BJ (cell line): ENCODE data around the gene AP2B1. TPM values are rescaled to one million over a fixed set of nuclear protein-coding genes. Genes with fewer than 3 reads are reported as not detected.

Source experiments
- CTCF ChIA-PET: fragments of 350-600 bp; formaldehyde crosslinking; extraction: SDS; loops from one replicate; lab custom pipeline; 2021; ENCODE audit warnings: antibody characterized with exemption, inconsistent platforms; lab: Yijun Ruan, JAX
- POLR2A ChIA-PET: fragments of 300-600 bp; sonication (Branson Sonifier 250); formaldehyde crosslinking; extraction: SDS; loops from one replicate; lab custom pipeline; 2021; ENCODE audit warnings: antibody characterized with exemption; lab: Charles Lee
- DNase-seq: peaks from one replicate; pipeline ENCODE4 v3.0.0-alpha.2; 2011; ENCODE audit warnings: low read depth
- H3K27me3 ChIP-seq: 2 replicates; pipeline ENCODE4 v1.6.0; 2011; ENCODE audit warnings: low read length; ENCODE audit not compliant: control insufficient read depth, insufficient read depth
- H3K36me3 ChIP-seq: 2 replicates; pipeline ENCODE4 v1.5.1; 2011; ENCODE audit warnings: low read length; ENCODE audit not compliant: control insufficient read depth, insufficient read depth
- H3K4me3 ChIP-seq: 2 replicates; pipeline ENCODE4 v1.5.1; 2011; ENCODE audit warnings: low read depth, mild to moderate bottlenecking, control low read depth, low read length
- polyA plus RNA-seq: library from polyadenylated mRNA; depleted of rRNA; stranded (reverse); fragments of >200 nt; gene quantifications from 2 replicates; pipeline ENCODE4 v1.2.3, GENCODE V29; 2011
- TF ChIP-seq, protein P1 (sequence below): IDR thresholded peaks from 2 replicates; pipeline ENCODE4 v1.5.1; 2011; ENCODE audit warnings: low read depth, mild to moderate bottlenecking, control low read depth, inconsistent platforms, low read length, moderate library complexity; ENCODE audit not compliant: insufficient read depth

Gene AP2B1
- polyA plus RNA-seq, 1 experiment: 122 TPM

DNA sequence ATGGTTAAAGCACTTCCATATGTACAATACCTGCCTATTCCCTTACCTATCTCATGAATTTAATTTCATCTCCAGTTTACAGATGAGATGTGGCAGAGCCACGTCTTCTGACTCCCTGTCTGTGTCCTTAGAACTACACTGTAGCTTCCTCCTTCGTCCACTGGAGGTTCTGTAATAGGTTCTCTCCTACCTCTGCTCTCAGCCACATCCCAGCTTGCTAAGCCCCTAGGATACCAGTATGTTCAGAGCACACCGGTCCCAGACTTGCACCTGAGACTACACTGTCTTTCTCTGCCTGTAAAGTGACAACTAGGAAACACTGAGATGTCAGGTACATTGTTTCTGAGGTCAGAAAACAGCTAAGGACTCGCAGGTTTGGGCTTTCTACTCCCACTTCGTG, 140.5 kb downstream of the AP2B1 start:
- ChIA-PET POLR2A (no interaction called here), CTCF (interaction anchor here (0.6 to 3.9 kb wide), 9 partner anchors 8 to 115 kb away, joined by 3 to 18 read pairs (median 7); no protein-coding TSS in a partner anchor)
- peaks cover 4% of the 10 kb centered on the region; the same call in 1 of the 2 replicates for H3K36me3 ChIP-seq
- no peak overlapping the region for H3K4me3 ChIP-seq
- H3K27me3 ChIP-seq: no peaks in the 10 kb centered on the region
- DNase-seq: no peak
- TF ChIP-seq, protein P1, sequence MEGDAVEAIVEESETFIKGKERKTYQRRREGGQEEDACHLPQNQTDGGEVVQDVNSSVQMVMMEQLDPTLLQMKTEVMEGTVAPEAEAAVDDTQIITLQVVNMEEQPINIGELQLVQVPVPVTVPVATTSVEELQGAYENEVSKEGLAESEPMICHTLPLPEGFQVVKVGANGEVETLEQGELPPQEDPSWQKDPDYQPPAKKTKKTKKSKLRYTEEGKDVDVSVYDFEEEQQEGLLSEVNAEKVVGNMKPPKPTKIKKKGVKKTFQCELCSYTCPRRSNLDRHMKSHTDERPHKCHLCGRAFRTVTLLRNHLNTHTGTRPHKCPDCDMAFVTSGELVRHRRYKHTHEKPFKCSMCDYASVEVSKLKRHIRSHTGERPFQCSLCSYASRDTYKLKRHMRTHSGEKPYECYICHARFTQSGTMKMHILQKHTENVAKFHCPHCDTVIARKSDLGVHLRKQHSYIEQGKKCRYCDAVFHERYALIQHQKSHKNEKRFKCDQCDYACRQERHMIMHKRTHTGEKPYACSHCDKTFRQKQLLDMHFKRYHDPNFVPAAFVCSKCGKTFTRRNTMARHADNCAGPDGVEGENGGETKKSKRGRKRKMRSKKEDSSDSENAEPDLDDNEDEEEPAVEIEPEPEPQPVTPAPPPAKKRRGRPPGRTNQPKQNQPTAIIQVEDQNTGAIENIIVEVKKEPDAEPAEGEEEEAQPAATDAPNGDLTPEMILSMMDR: no peak

DNA sequence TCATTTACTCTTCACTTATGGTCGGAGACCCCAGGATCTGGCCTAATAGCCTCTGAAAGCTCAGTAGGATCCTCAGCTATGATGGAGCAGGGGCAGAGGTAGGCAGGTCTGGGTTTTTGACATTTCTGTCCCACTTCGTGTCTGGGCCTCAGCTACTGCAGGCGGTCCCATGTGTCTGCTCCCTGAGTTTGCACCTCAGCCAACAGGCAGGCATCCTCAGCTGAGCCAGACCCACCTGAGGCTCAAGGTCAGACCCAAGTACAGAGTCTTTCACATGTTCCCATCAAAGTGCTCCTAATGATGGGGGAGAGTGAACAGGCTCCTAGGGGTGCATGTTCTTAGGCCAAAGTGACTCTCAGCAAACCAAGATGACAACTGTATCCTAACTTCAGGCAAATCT, 141.4 kb downstream of the AP2B1 start:
- no peaks in the 10 kb centered on the region for H3K27me3 ChIP-seq
- no peak overlapping the region for H3K4me3 ChIP-seq
- ChIA-PET CTCF (interaction anchor here (1.0 to 5.6 kb wide), 6 partner anchors 12 to 116 kb away, joined by 4 to 27 read pairs (median 11); no protein-coding TSS in a partner anchor), POLR2A (no interaction called here)
- DNase-seq: no peak
- peaks cover 4% of the 10 kb centered on the region for H3K36me3 ChIP-seq
- TF ChIP-seq, protein P1: no peak

DNA sequence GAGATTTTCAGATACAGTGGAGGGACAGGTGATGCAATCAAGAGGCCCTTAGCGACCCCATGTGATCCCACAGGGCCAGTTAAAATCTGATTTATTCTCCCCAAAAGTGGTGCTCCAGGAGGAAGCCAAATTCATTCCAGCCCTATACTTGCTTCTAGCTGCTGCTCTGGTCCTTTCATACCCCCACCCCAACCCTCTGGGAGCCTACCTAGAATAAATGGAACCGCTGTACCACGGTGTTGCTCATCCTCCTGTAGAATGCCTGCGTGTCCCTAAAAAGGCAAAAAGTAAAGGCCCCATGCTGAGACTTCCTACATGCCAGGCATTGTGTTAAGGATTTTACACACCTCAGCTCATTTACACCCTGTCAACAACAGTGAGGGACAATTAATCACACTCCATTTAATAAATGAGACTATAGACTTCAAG, 142.3 kb downstream of the AP2B1 start:
- no peak for DNase-seq
- CTCF ChIA-PET: interaction anchor here (1.9 to 5.6 kb wide), 4 partner anchors 17 to 117 kb away, joined by 4 to 27 read pairs (median 12); no protein-coding TSS in a partner anchor
- no peaks in the 10 kb centered on the region for H3K27me3 ChIP-seq
- peaks cover 1% of the 10 kb centered on the region for H3K36me3 ChIP-seq
- POLR2A ChIA-PET: no interaction called here
- H3K4me3 ChIP-seq: no peak overlapping the region
- TF ChIP-seq, protein P1: no peak

DNA sequence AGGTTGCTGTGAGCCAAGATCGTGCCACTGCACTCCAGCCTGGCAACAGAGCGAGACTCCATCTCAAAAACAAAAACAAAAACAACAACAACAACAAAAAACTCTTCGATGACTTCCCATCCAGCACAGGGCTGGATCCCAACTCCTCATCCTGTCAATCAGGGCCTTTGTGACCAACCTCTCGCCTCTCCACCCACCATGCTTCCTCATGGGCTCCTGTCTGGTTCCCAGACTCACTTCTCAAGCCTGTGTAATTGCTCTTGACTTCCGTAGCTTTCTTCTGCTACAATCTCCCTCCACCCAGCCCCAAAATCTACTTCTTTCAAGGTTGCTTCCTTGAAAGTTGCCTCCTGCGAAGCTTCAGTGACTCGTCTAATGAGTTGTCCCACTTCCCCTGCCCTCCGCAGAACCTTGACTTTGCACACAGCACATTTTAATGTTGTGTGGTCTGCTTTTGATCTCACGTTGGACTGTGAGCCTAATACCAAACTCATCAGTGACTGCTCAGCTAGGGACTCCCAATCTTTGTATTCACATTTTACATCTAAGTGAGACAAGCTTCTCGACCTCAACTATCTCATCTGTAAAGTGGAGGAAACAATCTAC, 143.4 kb downstream of the AP2B1 start:
- peaks cover 1% of the 10 kb centered on the region; the same call in 1 of the 2 replicates for H3K36me3 ChIP-seq
- no peak overlapping the region for H3K4me3 ChIP-seq
- TF ChIP-seq, protein P1: no peak
- H3K27me3 ChIP-seq: no peaks in the 10 kb centered on the region
- ChIA-PET POLR2A (interaction anchor here (0.6 kb wide), 1 partner anchor 120 kb away, joined by 5 read pairs; no protein-coding TSS in a partner anchor), CTCF (interaction anchor here (0.6 to 5.6 kb wide), 6 partner anchors 16 to 152 kb away, joined by 3 to 27 read pairs (median 4); partner anchors contain the start of gene PEX12)
- DNase-seq: no peak

DNA sequence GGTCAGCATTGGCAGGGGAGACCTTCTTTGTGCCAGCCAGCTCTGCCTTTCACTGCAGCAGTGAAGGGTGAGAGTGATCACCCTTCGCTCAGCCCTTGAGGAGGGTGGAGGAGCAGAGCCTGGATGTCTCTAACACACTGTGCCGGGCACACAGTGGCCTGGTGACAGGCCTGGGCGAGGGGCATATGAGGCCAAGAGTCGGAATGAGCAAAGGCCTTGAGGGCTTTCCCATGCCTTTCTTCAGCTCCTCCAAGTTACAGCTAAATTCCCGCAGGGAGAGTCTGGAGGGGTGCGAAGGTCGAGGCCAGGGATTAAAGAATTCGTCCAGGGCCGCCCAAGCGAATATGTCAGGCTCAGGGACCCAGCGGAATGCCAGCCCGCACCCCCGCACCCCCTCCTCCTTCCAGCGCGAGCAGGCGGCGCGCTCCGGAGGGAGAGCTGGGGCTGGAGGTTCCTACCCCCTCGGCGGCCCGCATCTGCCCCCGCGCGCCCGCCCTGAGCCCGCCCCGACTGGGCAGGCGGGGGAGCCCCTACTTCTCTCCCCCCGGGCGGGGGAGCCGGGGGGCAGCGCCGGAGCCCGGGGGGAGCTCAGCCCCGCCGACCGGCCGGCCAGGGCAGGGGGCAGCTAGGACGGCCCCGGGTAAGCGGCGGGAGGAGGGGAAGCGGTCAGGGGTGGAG, 144.3 kb downstream of the AP2B1 start, which contains the start of gene RASL10B:
RASL10B (plus strand) TSS at position 401 of the 678 bp plus-strand sequence. CDS start 3,546 bp downstream, outside the sequence.
- POLR2A ChIA-PET: interaction anchor here (0.6 kb wide), 2 partner anchors 118 to 143 kb away, joined by 3 to 4 read pairs; no protein-coding TSS in a partner anchor
- TF ChIP-seq, protein P1: no peak

More for the DNA sequence above, 144.3 kb downstream of the AP2B1 start, which contains the start of gene RASL10B:
- CTCF ChIA-PET: interaction anchor here (0.7 to 5.6 kb wide), 6 partner anchors 10 to 153 kb away, joined by 3 to 27 read pairs (median 4); partner anchors contain the start of gene PEX12
- DNase-seq: no peak
- H3K4me3 ChIP-seq: peak within 1 kb of the TSS; percentile 59
- H3K27me3 ChIP-seq: no peaks in the 10 kb centered on the region
- H3K36me3 ChIP-seq: peaks cover 1% of the 10 kb centered on the region; the same call in 1 of the 2 replicates
